Heart right ventricle (tissue), 16 donors: ENCODE measurements around the gene PEA15. TPM values are rescaled to one million over a fixed set of nuclear protein-coding genes. Genes with fewer than 3 reads are reported as not detected.
A peak's percentile ranks its signal among the peaks of the same experiment; 100 is the strongest.

ENCODE experiments used
- ATAC-seq, 8 donors: fragments of 200-7000 bp; cut with Tn5 transposase; one replicate each; pipeline ENCODE4 v1.9.1; 2020; ENCODE audit warnings: mild to moderate bottlenecking in 8 of 8, moderate library complexity in 8 of 8, moderate number of reproducible peaks in 1 of 8
- DNase-seq, 2 donors: peaks; one replicate each; pipeline ENCODE4 v3.0.0-alpha.2; 2020
- H3K27ac ChIP-seq, 10 donors: fragments of 200-600 bp; sonication (generic) in 2 of 10; one replicate each; pipeline versions ENCODE4 v1.5.0 to v1.8.0; 2020 to 2022; ENCODE audit warnings: mild to moderate bottlenecking in 3 of 10
- H3K27me3 ChIP-seq, 7 donors: fragments of 200-600 bp; one replicate each; pipeline ENCODE4 v1.8.0; 2021 to 2022; ENCODE audit warnings: mild to moderate bottlenecking in 2 of 7
- H3K36me3 ChIP-seq, 9 donors: fragments of 200-600 bp; sonication (generic) in 1 of 9; one replicate each; pipeline versions ENCODE4 v1.5.0 to v1.8.0; 2020 to 2022; ENCODE audit warnings: mild to moderate bottlenecking in 2 of 9
- H3K4me1 ChIP-seq, 9 donors: fragments of 200-600 bp; sonication (generic) in 1 of 9; one replicate each; pipeline versions ENCODE4 v1.5.0 to v1.8.0; 2020 to 2022; ENCODE audit warnings: mild to moderate bottlenecking in 4 of 9
- H3K4me3 ChIP-seq, 10 donors: fragments of 200-600 bp; sonication (generic) in 2 of 10; one replicate each; pipeline versions ENCODE4 v1.5.0 to v1.8.0; 2020 to 2022; ENCODE audit warnings: mild to moderate bottlenecking in 7 of 10, moderate library complexity in 2 of 10
- H3K9me3 ChIP-seq, 11 donors: fragments of 200-600 bp in 10 of 11; sonication (generic) in 2 of 11; one replicate each; pipeline versions ENCODE4 v1.5.0 to v1.8.0; 2013 to 2022; ENCODE audit warnings: mild to moderate bottlenecking in 2 of 11, control low read depth in 1 of 11, moderate library complexity in 1 of 11
- WGBS, 2 donors: extraction: QIAGEN DNeasy Blood & Tissue Kit; methylation state at CpG; one replicate each; pipeline ENCODE4 v1.1.7; 2013; ENCODE audit warnings: inconsistent platforms in 1 of 2; 5-methylcytosine and 5-hydroxymethylcytosine counted together
- intact Hi-C, 10 donors: fragments of 100-400 bp; cut with DNase I; formaldehyde crosslinking; loops; one replicate each; pipeline versions ENCODE4 v1.11.1 to v1.14.2; 2022
- polyA plus RNA-seq, 2 donors: library from polyadenylated mRNA; stranded (reverse); fragments of 200-250 nt; gene quantifications; one replicate each; pipeline ENCODE4 v1.2.3, GENCODE V29; 2013
- total RNA-seq, 10 donors: library from RNA; stranded (reverse); fragmentation: NEBNext Ultra II Directional in 3 of 10; extraction: Animal tissue kit (Norgen Biotek cat#: 25700) in 3 of 10; gene quantifications; one replicate each; pipeline versions ENCODE4 v1.2.1 to v1.2.4, GENCODE V29; 2021 to 2023
- TF ChIP-seq, protein P1 (sequence below), 9 donors: fragments of 200-600 bp; sonication (generic) in 2 of 9; IDR thresholded peaks; one replicate each; pipeline versions ENCODE4 v1.5.0 to v1.8.0; 2021 to 2022; ENCODE audit warnings: antibody characterized with exemption in 9 of 9, mild to moderate bottlenecking in 5 of 9, moderate library complexity in 1 of 9
- donor health status: Arrhythmogenic right ventricular cardiomyopathy.
- donor health status: ischemic (EF 13 %, LVEDD 7.1; RV severe dilation, severe dysfunction).
- donor health status: healthy with polysubstance abuse.
- donor health status: DM: no; HTN: yes; CAD: no.
- donor health status: DM: no; HTN: no; CAD: no.
- donor health status: ischemic (EF 25% LVEDD 6.9; RV normal size, moderate dysfunction).
- donor health status: ischemic (EF 25% LVEDD 5.7; RV mildly dilated, moderate dysfunction).
- donor health status: healthy.
- donor health status: DM: yes; HTN: yes; CAD: no.
- donor health status: Ischemic cardiomyopathy.
- donor health status: ischemic (EF 35%, LVEDD 5.7; RV mildly dilated, moderate dysfunction).
- donor health status: nonischemic (EF 11% LVEDD 7.7; RV severe dilation, severe dysfunction).
- donor health status: DM: yes; HTN: yes; CAD: no.
- donor health status: PGD.
- donor health status: ischemic (EF 29% LVEDD 5.4; RV normal size, mild dysfunction).
- donor health status: nonischemic (EF 23%, LVEDD 6.1; RV moderate dilation, normal function).

Gene PEA15
- total and polyA plus RNA-seq, 12 donors, result 213 to 536 (median 271) TPM

DNA sequence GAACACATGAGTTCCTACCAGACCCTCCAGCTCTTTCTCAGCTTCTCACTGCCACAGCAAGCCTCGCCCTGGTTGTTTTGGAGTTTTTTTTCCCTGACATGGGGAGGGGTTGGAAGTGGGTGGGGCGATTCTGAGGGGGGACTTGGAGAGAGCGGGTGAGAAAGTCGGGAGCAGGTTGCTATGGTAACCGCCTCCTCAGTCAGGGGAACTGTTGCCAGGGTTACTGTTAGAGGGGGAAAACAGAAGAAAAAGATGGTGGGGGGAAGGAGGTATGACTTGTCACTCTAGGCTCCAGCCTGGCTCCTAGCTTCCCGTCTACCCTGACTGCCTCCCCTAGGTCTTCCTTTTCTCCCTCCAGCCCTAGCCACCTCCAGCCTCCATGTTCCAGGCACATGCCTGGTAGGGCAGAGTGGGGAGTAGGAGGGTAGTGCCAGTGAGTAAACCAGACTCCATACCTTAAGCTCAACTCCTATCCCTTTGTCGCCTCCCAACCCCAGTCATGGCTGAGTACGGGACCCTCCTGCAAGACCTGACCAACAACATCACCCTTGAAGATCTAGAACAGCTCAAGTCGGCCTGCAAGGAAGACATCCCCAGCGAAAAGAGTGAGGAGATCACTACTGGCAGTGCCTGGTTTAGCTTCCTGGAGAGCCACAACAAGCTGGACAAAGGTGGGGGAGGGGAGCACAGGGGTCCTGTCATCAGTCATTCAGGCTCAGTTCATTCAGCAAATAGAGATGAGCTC, 6.0 kb downstream of the PEA15 start:
- intact Hi-C loops, result loop anchor here in 1 of 10 donors (10.0 kb wide), 1 partner anchor 106 kb away; no protein-coding TSS in a partner anchor
- TF ChIP-seq, protein P1, sequence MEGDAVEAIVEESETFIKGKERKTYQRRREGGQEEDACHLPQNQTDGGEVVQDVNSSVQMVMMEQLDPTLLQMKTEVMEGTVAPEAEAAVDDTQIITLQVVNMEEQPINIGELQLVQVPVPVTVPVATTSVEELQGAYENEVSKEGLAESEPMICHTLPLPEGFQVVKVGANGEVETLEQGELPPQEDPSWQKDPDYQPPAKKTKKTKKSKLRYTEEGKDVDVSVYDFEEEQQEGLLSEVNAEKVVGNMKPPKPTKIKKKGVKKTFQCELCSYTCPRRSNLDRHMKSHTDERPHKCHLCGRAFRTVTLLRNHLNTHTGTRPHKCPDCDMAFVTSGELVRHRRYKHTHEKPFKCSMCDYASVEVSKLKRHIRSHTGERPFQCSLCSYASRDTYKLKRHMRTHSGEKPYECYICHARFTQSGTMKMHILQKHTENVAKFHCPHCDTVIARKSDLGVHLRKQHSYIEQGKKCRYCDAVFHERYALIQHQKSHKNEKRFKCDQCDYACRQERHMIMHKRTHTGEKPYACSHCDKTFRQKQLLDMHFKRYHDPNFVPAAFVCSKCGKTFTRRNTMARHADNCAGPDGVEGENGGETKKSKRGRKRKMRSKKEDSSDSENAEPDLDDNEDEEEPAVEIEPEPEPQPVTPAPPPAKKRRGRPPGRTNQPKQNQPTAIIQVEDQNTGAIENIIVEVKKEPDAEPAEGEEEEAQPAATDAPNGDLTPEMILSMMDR (IDR thresholded peaks at IDR 0.05), result no peak
- ATAC-seq, result no peak
- no peak overlapping the region for H3K4me3 ChIP-seq
- no peak for DNase-seq
- H3K36me3 ChIP-seq, result peaks cover 0 to 97% (median 44%) of the 10 kb centered on the region in 9 donors
- H3K27me3 ChIP-seq, result no peaks in the 10 kb centered on the region
- 78 to 86% methylated on average over 10 of the region's 10 CpGs for WGBS, 2 donors
- H3K27ac ChIP-seq, result peak overlapping the region in 7 of 10 donors; percentile 11 to 98 (median 96)
- H3K9me3 ChIP-seq, result no peaks in the 10 kb centered on the region
- peaks cover 41 to 65% (median 57%) of the 10 kb centered on the region in 9 donors for H3K4me1 ChIP-seq

GRCh38 chr1:160214481-160215140, 9.4 kb downstream of the PEA15 start:
- DNase-seq, result no peak
- Histone ChIP-seq H3K36me3 (peaks cover 0 to 100% (median 63%) of the 10 kb centered on the region in 9 donors), H3K9me3 (no peaks in the 10 kb centered on the region), H3K4me1 (peaks cover 17 to 65% (median 56%) of the 10 kb centered on the region in 9 donors), H3K27me3 (no peaks in the 10 kb centered on the region), H3K4me3 (no peak overlapping the region), H3K27ac (no peak overlapping the region)
- intact Hi-C loops, result loop anchor here in 1 of 10 donors (10.0 kb wide), 1 partner anchor 110 kb away; no protein-coding TSS in a partner anchor
- ATAC-seq, result no peak
- WGBS, 2 donors, result 84 to 88% methylated on average over 3 of the region's 3 CpGs
- TF ChIP-seq, protein P1 (IDR thresholded peaks at IDR 0.05), result no peak

DNA sequence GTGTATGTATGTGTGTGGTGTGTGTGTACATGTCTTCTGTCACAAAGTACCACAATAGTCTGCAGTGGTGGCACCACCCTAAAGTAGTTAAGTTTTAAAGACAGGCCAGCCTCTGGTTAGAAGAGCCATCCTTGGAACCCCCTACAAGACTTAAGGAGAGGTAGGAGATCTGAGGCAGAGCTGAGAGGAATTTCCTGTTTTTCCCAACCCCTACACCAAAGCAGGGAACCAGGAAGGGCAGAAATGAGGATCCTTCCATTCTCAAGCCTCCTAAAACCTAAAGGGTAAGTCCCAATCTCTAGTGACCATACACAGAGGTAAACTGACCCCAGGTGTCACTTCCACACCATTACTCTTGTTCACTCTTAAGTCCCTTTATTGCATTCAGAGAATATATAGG, 11.1 kb downstream of the PEA15 start:
- TF ChIP-seq, protein P1 (IDR thresholded peaks at IDR 0.05), result no peak
- Histone ChIP-seq H3K4me1 (peaks cover 4 to 57% (median 52%) of the 10 kb centered on the region in 9 donors), H3K27me3 (no peaks in the 10 kb centered on the region), H3K27ac (peak overlapping the region in 4 of 10 donors; percentile 2 to 56 (median 20)), H3K9me3 (no peaks in the 10 kb centered on the region), H3K4me3 (no peak overlapping the region), H3K36me3 (peaks cover 3 to 100% (median 73%) of the 10 kb centered on the region in 9 donors)
- DNase-seq (no peak), ATAC-seq (no peak)
- intact Hi-C loops, result loop anchor here in 1 of 10 donors (10.0 kb wide), 1 partner anchor 112 kb away; no protein-coding TSS in a partner anchor

DNA sequence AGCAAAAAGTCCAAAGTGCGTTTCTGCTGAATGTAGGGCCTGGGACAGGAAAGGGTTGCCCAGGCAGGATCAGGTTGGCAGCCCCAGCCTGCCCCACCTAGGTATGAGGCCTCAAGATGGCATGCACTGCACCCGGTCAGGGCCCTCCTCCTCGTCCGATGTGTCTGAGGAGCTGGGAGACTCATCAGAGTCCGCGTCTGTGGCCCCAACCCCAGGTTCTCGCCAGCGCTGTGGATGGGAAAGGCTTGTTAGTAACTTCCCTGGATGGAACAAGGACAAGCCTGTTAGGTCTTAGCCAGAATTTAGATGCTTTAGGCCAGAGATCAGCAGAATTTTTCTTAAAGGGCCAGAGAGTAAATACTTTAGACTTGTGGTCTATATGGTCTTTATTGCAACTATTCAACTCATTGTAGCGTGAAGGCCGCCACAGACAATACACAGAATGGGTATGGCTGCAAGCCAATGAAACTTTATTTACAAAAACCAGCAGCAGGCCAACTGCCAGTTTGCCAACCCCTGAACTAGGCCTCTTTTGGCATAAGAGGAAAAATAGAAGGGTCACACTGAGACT, 12.4 kb downstream of the PEA15 start:
- Histone ChIP-seq H3K4me3 (no peak overlapping the region), H3K4me1 (peaks cover 4 to 54% (median 47%) of the 10 kb centered on the region in 9 donors), H3K27me3 (no peaks in the 10 kb centered on the region), H3K36me3 (peaks cover 3 to 100% (median 73%) of the 10 kb centered on the region in 9 donors), H3K27ac (peak overlapping the region in 8 of 10 donors; percentile 6 to 75 (median 61)), H3K9me3 (no peaks in the 10 kb centered on the region)
- ATAC-seq (peak in 5 of 8 donors; percentile 16 to 29 (median 19)), DNase-seq (no peak)
- TF ChIP-seq, protein P1 (IDR thresholded peaks at IDR 0.05), result no peak
- 49 to 55% methylated on average over 10 of the region's 10 CpGs for WGBS, 2 donors
- intact Hi-C loops, result loop anchor here in 3 of 10 donors (2.0 to 10.0 kb wide), 3 partner anchors 23 to 113 kb away; no protein-coding TSS in a partner anchor
